PC-3 (cell line): ENCODE measurements around the gene FEN1. TPM values are rescaled to one million over a fixed set of nuclear protein-coding genes. Genes with fewer than 3 reads are reported as not detected.

Experiments used
- ATAC-seq: fragments of 200-7000 bp; cut with Tn5 transposase; 2 replicates; pipeline ENCODE4 v1.9.1; 2020; ENCODE audit warnings: mild to moderate bottlenecking, moderate library complexity
- BruUV-seq: library from RNA; stranded (reverse); fragments of 400-500 nt; replicated peaks from 2 replicates; lab custom pipeline; 2021; lab: Mats Ljungman, UMichigan
- CTCF ChIA-PET: fragments of 300-600 bp; sonication (Branson Sonifier 250); formaldehyde crosslinking; loops from one replicate; lab custom pipeline; 2022; ENCODE audit warnings: antibody characterized with exemption; lab: Charles Lee
- POLR2A ChIA-PET: fragments of 300-600 bp; sonication (Branson Sonifier 250); formaldehyde crosslinking; loops from one replicate; lab custom pipeline; 2022; ENCODE audit warnings: antibody characterized with exemption; ENCODE audit not compliant: unreplicated experiment; lab: Charles Lee
- DNase-seq: peaks from one replicate; pipeline ENCODE4 v3.0.0-alpha.2; 2015
- H2AFZ ChIP-seq: fragments of 300-600 bp; sonication (generic); 2 replicates; pipeline ENCODE4 v1.6.0; 2016; ENCODE audit warnings: antibody characterized with exemption, low read length
- H3F3A ChIP-seq: fragments of 300-600 bp; sonication (generic); one replicate; pipeline ENCODE4 v1.6.0; 2017; ENCODE audit warnings: antibody characterized with exemption, low read length, control low read depth, mild to moderate bottlenecking; ENCODE audit not compliant: unreplicated experiment
- H3K27ac ChIP-seq: fragments of 300-600 bp; sonication (generic); 2 replicates; pipeline ENCODE4 v1.5.1; 2016; ENCODE audit warnings: mild to moderate bottlenecking, low read length
- H3K27me3 ChIP-seq: fragments of 300-600 bp; sonication (generic); 2 replicates; pipeline ENCODE4 v1.6.1; 2016; ENCODE audit warnings: low read length, mixed read lengths
- H3K36me3 ChIP-seq: fragments of 300-600 bp; sonication (generic); 2 replicates; pipeline ENCODE4 v1.6.1; 2016; ENCODE audit warnings: low read depth, mixed run types, low read length, mixed read lengths
- H3K4me1 ChIP-seq: fragments of 300-600 bp; sonication (generic); 2 replicates; pipeline ENCODE4 v1.5.1; 2016; ENCODE audit warnings: low read length; ENCODE audit not compliant: insufficient read depth
- H3K4me2 ChIP-seq: fragments of 300-600 bp; sonication (generic); 2 replicates; pipeline ENCODE4 v1.6.0; 2016; ENCODE audit warnings: low read length
- H3K4me3 ChIP-seq: fragments of 300-600 bp; sonication (generic); 2 replicates; pipeline ENCODE4 v1.5.1; 2016; ENCODE audit warnings: mild to moderate bottlenecking, low read length, mixed read lengths
- H3K79me2 ChIP-seq: fragments of 300-600 bp; sonication (generic); 2 replicates; pipeline ENCODE4 v1.6.1; 2017; ENCODE audit warnings: low read length, mixed read lengths
- H3K9ac ChIP-seq: fragments of 300-600 bp; sonication (generic); 2 replicates; pipeline ENCODE4 v1.6.0; 2016; ENCODE audit warnings: mild to moderate bottlenecking, low read length
- H3K9me2 ChIP-seq: fragments of 300-600 bp; sonication (generic); replicated peaks from 2 replicates; pipeline ENCODE4 v1.6.1; 2016; ENCODE audit warnings: mixed run types, low read length, mixed read lengths
- H3K9me3 ChIP-seq: fragments of 300-600 bp; sonication (generic); 2 replicates; pipeline ENCODE4 v1.6.1; 2016; ENCODE audit warnings: low read length, mixed read lengths
- H4K20me1 ChIP-seq: fragments of 300-600 bp; sonication (generic); 2 replicates; pipeline ENCODE4 v1.6.1; 2016; ENCODE audit warnings: low read length, mixed read lengths
- EZH2 ChIP-seq: fragments of 300-600 bp; sonication (generic); IDR thresholded peaks from one replicate; pipeline ENCODE4 v1.6.1; 2017; ENCODE audit warnings: antibody characterized with exemption, mild to moderate bottlenecking, low read length; ENCODE audit not compliant: unreplicated experiment
- EZH2phosphoT487 ChIP-seq: fragments of 300-600 bp; sonication (generic); IDR thresholded peaks from 2 replicates; pipeline ENCODE4 v1.6.1; 2018; ENCODE audit warnings: mild to moderate bottlenecking, antibody characterized with exemption, low read length, borderline replicate concordance
- intact Hi-C: fragments of 100-400 bp; cut with micrococcal nuclease; formaldehyde crosslinking; loops from 2 replicates; pipeline ENCODE4 v1.9.0; 2023
- total RNA-seq: library from RNA; depleted of rRNA; stranded (reverse); fragments of >200 nt; gene quantifications from 2 replicates; pipeline ENCODE4 v1.2.3, GENCODE V29; 2014
- TF ChIP-seq, protein P1 (sequence below): fragments of 300-600 bp; sonication (generic); conservative IDR thresholded peaks from 2 replicates; pipeline ENCODE4 v1.5.1; 2017; ENCODE audit warnings: antibody characterized with exemption, low read depth, mild to moderate bottlenecking, low read length

Gene FEN1
- total RNA-seq, 1 experiment from 2014 or later = 132 TPM

- no peak overlapping the region for H2AFZ ChIP-seq
- no peaks in the 10 kb centered on the region for H3K9me3 ChIP-seq
- ChIA-PET CTCF (interaction anchor here (0.6 kb wide), 1 partner anchor 38 kb away, joined by 3 read pairs; no protein-coding TSS in a partner anchor), POLR2A (no interaction called here)
- no peak overlapping the region for H3K27ac ChIP-seq
- no peaks in the 10 kb centered on the region for H3F3A ChIP-seq
- BruUV-seq = no TSS peak
- H3K27me3 ChIP-seq = no peaks in the 10 kb centered on the region
- TF ChIP-seq, protein P1, sequence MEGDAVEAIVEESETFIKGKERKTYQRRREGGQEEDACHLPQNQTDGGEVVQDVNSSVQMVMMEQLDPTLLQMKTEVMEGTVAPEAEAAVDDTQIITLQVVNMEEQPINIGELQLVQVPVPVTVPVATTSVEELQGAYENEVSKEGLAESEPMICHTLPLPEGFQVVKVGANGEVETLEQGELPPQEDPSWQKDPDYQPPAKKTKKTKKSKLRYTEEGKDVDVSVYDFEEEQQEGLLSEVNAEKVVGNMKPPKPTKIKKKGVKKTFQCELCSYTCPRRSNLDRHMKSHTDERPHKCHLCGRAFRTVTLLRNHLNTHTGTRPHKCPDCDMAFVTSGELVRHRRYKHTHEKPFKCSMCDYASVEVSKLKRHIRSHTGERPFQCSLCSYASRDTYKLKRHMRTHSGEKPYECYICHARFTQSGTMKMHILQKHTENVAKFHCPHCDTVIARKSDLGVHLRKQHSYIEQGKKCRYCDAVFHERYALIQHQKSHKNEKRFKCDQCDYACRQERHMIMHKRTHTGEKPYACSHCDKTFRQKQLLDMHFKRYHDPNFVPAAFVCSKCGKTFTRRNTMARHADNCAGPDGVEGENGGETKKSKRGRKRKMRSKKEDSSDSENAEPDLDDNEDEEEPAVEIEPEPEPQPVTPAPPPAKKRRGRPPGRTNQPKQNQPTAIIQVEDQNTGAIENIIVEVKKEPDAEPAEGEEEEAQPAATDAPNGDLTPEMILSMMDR = no peak
- no peak for TF ChIP-seq EZH2phosphoT487
- TF ChIP-seq EZH2 = no peak
- DNase-seq (no peak), ATAC-seq (no peak)
- H3K36me3 ChIP-seq = no peaks in the 10 kb centered on the region
- no peaks in the 10 kb centered on the region for H3K79me2 ChIP-seq
- no peak overlapping the region for H3K4me2 ChIP-seq
- H3K4me3 ChIP-seq = no peak overlapping the region
- H4K20me1 ChIP-seq = no peaks in the 10 kb centered on the region
- no peak overlapping the region for H3K9ac ChIP-seq
- H3K9me2 ChIP-seq = no peaks in the 10 kb centered on the region
- no peaks in the 10 kb centered on the region for H3K4me1 ChIP-seq
- intact Hi-C loops = loop anchor here (1.0 kb wide), 2 partner anchors 24 to 29 kb away; partner anchors contain the start of gene MYRF
These were observed 16.8 kb upstream of the FEN1 start for GRCh38 chr11:61775606-61776554.

GRCh38 chr11:61776561-61777075, 16.1 kb upstream of the FEN1 start:
- Histone ChIP-seq H3K4me1 (no peaks in the 10 kb centered on the region), H3K27me3 (no peaks in the 10 kb centered on the region), H3K27ac (no peak overlapping the region), H3K79me2 (no peaks in the 10 kb centered on the region), H3K4me3 (no peak overlapping the region), H3K36me3 (no peaks in the 10 kb centered on the region), H3K4me2 (no peak overlapping the region), H2AFZ (0 out of 2 replicates have a peak overlapping the region, but pooled peaks have one; percentile 41), H3F3A (no peaks in the 10 kb centered on the region), H3K9ac (no peak overlapping the region), H4K20me1 (no peaks in the 10 kb centered on the region), H3K9me2 (no peaks in the 10 kb centered on the region), H3K9me3 (no peaks in the 10 kb centered on the region)
- no peak for TF ChIP-seq EZH2
- TF ChIP-seq, protein P1 = peak; percentile 94
- peak; percentile 83 for ATAC-seq
- DNase-seq = peak; percentile 80
- POLR2A ChIA-PET = no interaction called here
- no TSS peak for BruUV-seq
- intact Hi-C loops = loop anchor here (1.0 kb wide), 2 partner anchors 24 to 29 kb away; partner anchors contain the start of gene MYRF
- CTCF ChIA-PET = no interaction called here
